Ishikawa (cell line): ENCODE results near the gene NOS1AP.

Experiments
- CEBPB ChIP-seq: IDR thresholded peaks from 2 replicates; pipeline ENCODE4 v1.6.1; 2012
- CREB1 ChIP-seq: IDR thresholded peaks from 2 replicates; pipeline ENCODE4 v1.6.1; 2012; ENCODE audit warnings: low read depth
- EGR1 ChIP-seq: IDR thresholded peaks from 2 replicates; pipeline ENCODE4 v1.6.1; 2012
- EP300 ChIP-seq: IDR thresholded peaks from 2 replicates; pipeline ENCODE4 v1.6.1; 2012; ENCODE audit warnings: borderline replicate concordance
- NFIC ChIP-seq: IDR thresholded peaks from 2 replicates; pipeline ENCODE4 v1.6.1; 2012
- TAF1 ChIP-seq: IDR thresholded peaks from 2 replicates; pipeline ENCODE4 v1.6.1; 2012; ENCODE audit warnings: low read depth, mild to moderate bottlenecking
- YY1 ChIP-seq: IDR thresholded peaks from 2 replicates; pipeline ENCODE4 v1.6.1; 2012; ENCODE audit warnings: low read depth
- ZBTB7A ChIP-seq: IDR thresholded peaks from 2 replicates; pipeline ENCODE4 v1.6.1; 2012; ENCODE audit warnings: low read depth
- TF ChIP-seq, protein P1 (sequence below): IDR thresholded peaks from 2 replicates; pipeline ENCODE4 v1.6.1; 2012; ENCODE audit warnings: low read depth, mild to moderate bottlenecking
- TF ChIP-seq, protein P2 (sequence below): IDR thresholded peaks from 2 replicates; pipeline ENCODE4 v1.6.1; 2012

DNA sequence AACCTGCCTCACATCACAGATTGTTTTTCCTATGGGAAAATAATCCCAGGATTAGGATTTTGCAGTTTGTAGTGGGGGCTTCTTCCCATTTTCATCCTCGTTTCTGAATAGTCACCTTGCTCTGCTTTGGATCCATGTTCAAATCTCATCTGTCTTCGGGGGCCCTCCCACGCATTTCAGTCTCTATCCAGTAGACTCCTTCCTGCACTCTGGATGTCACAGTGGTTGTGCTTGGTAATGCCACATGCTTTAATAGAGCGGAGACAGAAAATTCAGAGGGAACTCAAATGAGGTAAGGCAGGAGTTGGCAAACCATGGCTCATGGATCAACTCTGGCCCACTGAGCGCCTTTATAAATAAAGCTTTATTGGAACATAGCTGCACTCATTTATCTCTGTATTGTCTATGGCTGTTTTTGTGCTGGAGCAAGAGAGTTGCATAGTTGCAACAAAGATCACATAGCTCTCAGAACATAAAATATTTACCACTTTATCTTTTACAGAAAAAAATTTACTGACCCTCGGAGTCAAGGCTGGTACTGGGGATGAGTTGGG lies 206.2 kb downstream of the NOS1AP start:
- no peak for TF ChIP-seq TAF1
- no peak for TF ChIP-seq EGR1
- TF ChIP-seq CEBPB = no peak
- TF ChIP-seq, protein P1, sequence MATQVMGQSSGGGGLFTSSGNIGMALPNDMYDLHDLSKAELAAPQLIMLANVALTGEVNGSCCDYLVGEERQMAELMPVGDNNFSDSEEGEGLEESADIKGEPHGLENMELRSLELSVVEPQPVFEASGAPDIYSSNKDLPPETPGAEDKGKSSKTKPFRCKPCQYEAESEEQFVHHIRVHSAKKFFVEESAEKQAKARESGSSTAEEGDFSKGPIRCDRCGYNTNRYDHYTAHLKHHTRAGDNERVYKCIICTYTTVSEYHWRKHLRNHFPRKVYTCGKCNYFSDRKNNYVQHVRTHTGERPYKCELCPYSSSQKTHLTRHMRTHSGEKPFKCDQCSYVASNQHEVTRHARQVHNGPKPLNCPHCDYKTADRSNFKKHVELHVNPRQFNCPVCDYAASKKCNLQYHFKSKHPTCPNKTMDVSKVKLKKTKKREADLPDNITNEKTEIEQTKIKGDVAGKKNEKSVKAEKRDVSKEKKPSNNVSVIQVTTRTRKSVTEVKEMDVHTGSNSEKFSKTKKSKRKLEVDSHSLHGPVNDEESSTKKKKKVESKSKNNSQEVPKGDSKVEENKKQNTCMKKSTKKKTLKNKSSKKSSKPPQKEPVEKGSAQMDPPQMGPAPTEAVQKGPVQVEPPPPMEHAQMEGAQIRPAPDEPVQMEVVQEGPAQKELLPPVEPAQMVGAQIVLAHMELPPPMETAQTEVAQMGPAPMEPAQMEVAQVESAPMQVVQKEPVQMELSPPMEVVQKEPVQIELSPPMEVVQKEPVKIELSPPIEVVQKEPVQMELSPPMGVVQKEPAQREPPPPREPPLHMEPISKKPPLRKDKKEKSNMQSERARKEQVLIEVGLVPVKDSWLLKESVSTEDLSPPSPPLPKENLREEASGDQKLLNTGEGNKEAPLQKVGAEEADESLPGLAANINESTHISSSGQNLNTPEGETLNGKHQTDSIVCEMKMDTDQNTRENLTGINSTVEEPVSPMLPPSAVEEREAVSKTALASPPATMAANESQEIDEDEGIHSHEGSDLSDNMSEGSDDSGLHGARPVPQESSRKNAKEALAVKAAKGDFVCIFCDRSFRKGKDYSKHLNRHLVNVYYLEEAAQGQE = no peak
- TF ChIP-seq, protein P2, sequence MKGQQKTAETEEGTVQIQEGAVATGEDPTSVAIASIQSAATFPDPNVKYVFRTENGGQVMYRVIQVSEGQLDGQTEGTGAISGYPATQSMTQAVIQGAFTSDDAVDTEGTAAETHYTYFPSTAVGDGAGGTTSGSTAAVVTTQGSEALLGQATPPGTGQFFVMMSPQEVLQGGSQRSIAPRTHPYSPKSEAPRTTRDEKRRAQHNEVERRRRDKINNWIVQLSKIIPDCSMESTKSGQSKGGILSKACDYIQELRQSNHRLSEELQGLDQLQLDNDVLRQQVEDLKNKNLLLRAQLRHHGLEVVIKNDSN = no peak
- TF ChIP-seq EP300 = no peak
- TF ChIP-seq YY1 = no peak
- TF ChIP-seq CREB1 = no peak
- TF ChIP-seq ZBTB7A = no peak
- TF ChIP-seq NFIC = no peak
